SK-N-MC (cell line): ENCODE measurements around the gene TTLL13.

Source experiments
- DNase-seq: peaks from one replicate; pipeline ENCODE4 v3.0.0-alpha.2; 2011; ENCODE audit warnings: low read depth, low spot score
- H3K27ac ChIP-seq: fragments of 200-600 bp; sonication (generic); 2 replicates; pipeline ENCODE4 v1.5.1; 2016; ENCODE audit warnings: mixed run types
- H3K36me3 ChIP-seq: fragments of 200-600 bp; sonication (generic); 2 replicates; pipeline ENCODE4 v1.6.1; 2017; ENCODE audit warnings: antibody characterized with exemption, low read length, mixed read lengths; ENCODE audit not compliant: insufficient read depth
- H3K4me3 ChIP-seq: fragments of 200-600 bp; sonication (generic); 2 replicates; pipeline ENCODE4 v1.5.1; 2016
- H3K9ac ChIP-seq: fragments of 200-600 bp; sonication (generic); 2 replicates; pipeline ENCODE4 v1.8.0; 2017; ENCODE audit warnings: mixed run types, mixed read lengths; ENCODE audit not compliant: insufficient read length
- H3K9me3 ChIP-seq: fragments of 200-600 bp; sonication (generic); 2 replicates; pipeline ENCODE4 v1.6.1; 2017; ENCODE audit warnings: low read depth, mild to moderate bottlenecking, antibody characterized with exemption, low read length, moderate library complexity, mixed read lengths
- EZH2 ChIP-seq: fragments of 200-600 bp; sonication (generic); IDR thresholded peaks from one replicate; pipeline ENCODE4 v1.6.1; 2017; ENCODE audit warnings: antibody characterized with exemption
- FOXP2 ChIP-seq: optimal IDR thresholded peaks from 2 replicates; pipeline ENCODE3; 2011; ENCODE audit warnings: mild to moderate bottlenecking, moderate library complexity; ENCODE audit not compliant: insufficient read depth; ENCODE audit errors: extremely low read length, control extremely low read depth
- POLR2AphosphoS5 ChIP-seq: IDR thresholded peaks from 2 replicates; pipeline ENCODE4 v1.6.1; 2012; ENCODE audit warnings: mild to moderate bottlenecking, low read depth, low read length, borderline replicate concordance

TTLL13 gene

GRCh38 chr15:90222547-90222946, 26.8 kb upstream of the TTLL13 start:
- DNase-seq: no peak
- H3K9me3 ChIP-seq: no peaks in the 10 kb centered on the region
- H3K4me3 ChIP-seq: no peak overlapping the region
- no peaks in the 10 kb centered on the region for H3K36me3 ChIP-seq
- H3K27ac ChIP-seq: no peak overlapping the region
- H3K9ac ChIP-seq: no peak overlapping the region
- no peak for TF ChIP-seq FOXP2
- TF ChIP-seq POLR2AphosphoS5: no peak
- TF ChIP-seq EZH2: no peak

GRCh38 chr15:90223441-90224165, 25.8 kb upstream of the TTLL13 start:
- TF ChIP-seq FOXP2 (no peak), EZH2 (no peak)
- Histone ChIP-seq H3K4me3 (no peak overlapping the region), H3K9ac (no peak overlapping the region), H3K9me3 (no peaks in the 10 kb centered on the region), H3K36me3 (no peaks in the 10 kb centered on the region), H3K27ac (no peak overlapping the region)
- DNase-seq: no peak

- no peak overlapping the region for H3K9ac ChIP-seq
- no peak overlapping the region for H3K4me3 ChIP-seq
- TF ChIP-seq POLR2AphosphoS5 (no peak), FOXP2 (no peak), EZH2 (no peak)
- no peak for DNase-seq
- H3K27ac ChIP-seq: no peak overlapping the region
- H3K36me3 ChIP-seq: no peaks in the 10 kb centered on the region
- no peaks in the 10 kb centered on the region for H3K9me3 ChIP-seq
These were observed 24.3 kb upstream of the TTLL13 start for GRCh38 chr15:90225047-90225446.

- TF ChIP-seq EZH2: no peak
- no peak for TF ChIP-seq FOXP2
- TF ChIP-seq POLR2AphosphoS5: no peak
- no peak overlapping the region for H3K27ac ChIP-seq
- no peaks in the 10 kb centered on the region for H3K9me3 ChIP-seq
- DNase-seq: no peak
- no peak overlapping the region for H3K4me3 ChIP-seq
- H3K9ac ChIP-seq: no peak overlapping the region
- H3K36me3 ChIP-seq: no peaks in the 10 kb centered on the region
These were observed 23.7 kb upstream of the TTLL13 start for GRCh38 chr15:90225504-90226234.

- DNase-seq: no peak
- H3K4me3 ChIP-seq: no peak overlapping the region
- no peaks in the 10 kb centered on the region for H3K36me3 ChIP-seq
- no peak overlapping the region for H3K27ac ChIP-seq
- no peak overlapping the region for H3K9ac ChIP-seq
- no peaks in the 10 kb centered on the region for H3K9me3 ChIP-seq
- TF ChIP-seq FOXP2: no peak
- TF ChIP-seq EZH2: no peak
- TF ChIP-seq POLR2AphosphoS5: no peak
These were observed 22.0 kb upstream of the TTLL13 start for GRCh38 chr15:90227336-90227735.

- no peak overlapping the region for H3K9ac ChIP-seq
- no peaks in the 10 kb centered on the region for H3K36me3 ChIP-seq
- no peaks in the 10 kb centered on the region for H3K9me3 ChIP-seq
These were observed 21.3 kb upstream of the TTLL13 start for GRCh38 chr15:90227816-90228772.

GRCh38 chr15:90228960-90229359, 20.4 kb upstream of the TTLL13 start:
- Histone ChIP-seq H3K9ac (no peak overlapping the region), H3K9me3 (no peaks in the 10 kb centered on the region), H3K4me3 (no peak overlapping the region), H3K36me3 (no peaks in the 10 kb centered on the region), H3K27ac (no peak overlapping the region)
- no peak for DNase-seq
- TF ChIP-seq FOXP2 (no peak), EZH2 (no peak), POLR2AphosphoS5 (no peak)

More at GRCh38 chr15:90227816-90228772, 21.3 kb upstream of the TTLL13 start:
- no peak for DNase-seq
- Histone ChIP-seq H3K4me3 (no peak overlapping the region), H3K27ac (no peak overlapping the region)
- no peak for TF ChIP-seq EZH2
- TF ChIP-seq FOXP2: no peak
- no peak for TF ChIP-seq POLR2AphosphoS5

GRCh38 chr15:90230071-90230494, 19.3 kb upstream of the TTLL13 start:
- Histone ChIP-seq H3K9me3 (no peaks in the 10 kb centered on the region), H3K27ac (no peak overlapping the region), H3K9ac (no peak overlapping the region), H3K4me3 (no peak overlapping the region), H3K36me3 (no peaks in the 10 kb centered on the region)
- TF ChIP-seq EZH2 (no peak), POLR2AphosphoS5 (no peak), FOXP2 (no peak)
- no peak for DNase-seq
